ENCODE measurements around the gene DNAJC24. TPM values are rescaled to one million over a fixed set of nuclear protein-coding genes. Genes with fewer than 3 reads are reported as not detected.

DNAJC24 gene
- total RNA-seq, 1 experiment from 2014 or later, result 50.4 TPM

- DNase-seq (ENCODE audit: low spot score), result no peak
- TF ChIP-seq CTCF (conservative IDR thresholded peaks at IDR 0.05; ENCODE audit: low read depth, low read length), result no peak
- no peak for TF ChIP-seq EZH2 (IDR thresholded peaks at IDR 0.05; ENCODE audit: borderline replicate concordance, low read depth, low read length, poor library complexity, severe bottlenecking)
- H3K4me1 ChIP-seq (ENCODE audit: insufficient read depth, low read length, poor library complexity, severe bottlenecking), result peaks cover 5% of the 10 kb centered on the region
- POLR2A ChIA-PET (ENCODE audit: low non-redundant PET), result no interaction called here
- H3K27me3 ChIP-seq (replicated peaks; ENCODE audit: insufficient read depth, low read depth, low read length, poor library complexity), result no peaks in the 10 kb centered on the region
- BruUV-seq (replicated peaks), result no TSS peak
- intact Hi-C loops (cut with micrococcal nuclease; ENCODE audit: unreplicated experiment), result no loop called here
- H3K27ac ChIP-seq (ENCODE audit: low read depth, low read length, poor library complexity, severe bottlenecking), result no peak overlapping the region
- CTCF ChIA-PET, result no interaction called here
- no peaks in the 10 kb centered on the region for H3K36me3 ChIP-seq (ENCODE audit: insufficient read depth, low read length, poor library complexity, severe bottlenecking)
- H3K4me3 ChIP-seq (ENCODE audit: low read depth, low read length, poor library complexity, severe bottlenecking), result no peak overlapping the region
- no peaks in the 10 kb centered on the region for H3K9me3 ChIP-seq (ENCODE audit: low read depth, low read length, poor library complexity, severe bottlenecking)
Measured at GRCh38 chr11:31421820-31422219, 52.2 kb downstream of the DNAJC24 start.

- ChIA-PET CTCF (no interaction called here), POLR2A (ENCODE audit: low non-redundant PET) (interaction anchor here (0.7 kb wide), 1 partner anchor 32 kb away, joined by 3 read pairs; no protein-coding TSS in a partner anchor)
- BruUV-seq (replicated peaks), result no TSS peak
- peaks cover 5% of the 10 kb centered on the region for H3K4me1 ChIP-seq (ENCODE audit: insufficient read depth, low read length, poor library complexity, severe bottlenecking)
- no peaks in the 10 kb centered on the region for H3K36me3 ChIP-seq (ENCODE audit: insufficient read depth, low read length, poor library complexity, severe bottlenecking)
- intact Hi-C loops (cut with micrococcal nuclease; ENCODE audit: unreplicated experiment), result no loop called here
- no peaks in the 10 kb centered on the region for H3K27me3 ChIP-seq (replicated peaks; ENCODE audit: insufficient read depth, low read depth, low read length, poor library complexity)
- no peaks in the 10 kb centered on the region for H3K9me3 ChIP-seq (ENCODE audit: low read depth, low read length, poor library complexity, severe bottlenecking)
- H3K27ac ChIP-seq (ENCODE audit: low read depth, low read length, poor library complexity, severe bottlenecking), result no peak overlapping the region
- TF ChIP-seq EZH2 (IDR thresholded peaks at IDR 0.05; ENCODE audit: borderline replicate concordance, low read depth, low read length, poor library complexity, severe bottlenecking) (no peak), CTCF (conservative IDR thresholded peaks at IDR 0.05; ENCODE audit: low read depth, low read length) (no peak)
- no peak for DNase-seq (ENCODE audit: low spot score)
- H3K4me3 ChIP-seq (ENCODE audit: low read depth, low read length, poor library complexity, severe bottlenecking), result no peak overlapping the region
Measured at GRCh38 chr11:31422703-31423102, 53.0 kb downstream of the DNAJC24 start.

GRCh38 chr11:31424652-31425051 is 55.0 kb downstream of the DNAJC24 start:
- BruUV-seq (replicated peaks), result no TSS peak
- no peak for DNase-seq (ENCODE audit: low spot score)
- no peak overlapping the region for H3K27ac ChIP-seq (ENCODE audit: low read depth, low read length, poor library complexity, severe bottlenecking)
- H3K9me3 ChIP-seq (ENCODE audit: low read depth, low read length, poor library complexity, severe bottlenecking), result no peaks in the 10 kb centered on the region
- H3K4me1 ChIP-seq (ENCODE audit: insufficient read depth, low read length, poor library complexity, severe bottlenecking), result peaks cover 5% of the 10 kb centered on the region
- TF ChIP-seq EZH2 (IDR thresholded peaks at IDR 0.05; ENCODE audit: borderline replicate concordance, low read depth, low read length, poor library complexity, severe bottlenecking), result no peak
- TF ChIP-seq CTCF (conservative IDR thresholded peaks at IDR 0.05; ENCODE audit: low read depth, low read length), result no peak; the same call in 1 of the 2 replicates
- no peak overlapping the region for H3K4me3 ChIP-seq (ENCODE audit: low read depth, low read length, poor library complexity, severe bottlenecking)
- CTCF ChIA-PET, result interaction anchor here (0.6 kb wide), 1 partner anchor 580 kb away, joined by 3 read pairs; no protein-coding TSS in a partner anchor
- H3K36me3 ChIP-seq (ENCODE audit: insufficient read depth, low read length, poor library complexity, severe bottlenecking), result no peaks in the 10 kb centered on the region
- intact Hi-C loops (cut with micrococcal nuclease; ENCODE audit: unreplicated experiment), result no loop called here
- H3K27me3 ChIP-seq (replicated peaks; ENCODE audit: insufficient read depth, low read depth, low read length, poor library complexity), result no peaks in the 10 kb centered on the region
- POLR2A ChIA-PET (ENCODE audit: low non-redundant PET), result interaction anchor here (0.7 kb wide), 1 partner anchor 434 kb away, joined by 6 read pairs; no protein-coding TSS in a partner anchor
